Mesenchymal stem cell (in vitro differentiated cells and primary cell): Measurements from ENCODE around the gene BYSL.

Experiments used
- DNase-seq: peaks from one replicate; pipeline ENCODE4 v3.0.0-alpha.2; 2013
- H2AFZ ChIP-seq: one replicate; pipeline ENCODE4 v1.6.1; 2013; ENCODE audit warnings: low read depth, mild to moderate bottlenecking, control low read depth, inconsistent platforms, low read length, moderate library complexity
- H2AK5ac ChIP-seq: 2 replicates; pipeline ENCODE4 v1.6.1; 2013; ENCODE audit warnings: low read length, moderate library complexity, mild to moderate bottlenecking, inconsistent platforms; ENCODE audit not compliant: severe bottlenecking
- H2BK120ac ChIP-seq: one replicate; pipeline ENCODE4 v1.6.1; 2013; ENCODE audit warnings: low read depth, mild to moderate bottlenecking, inconsistent platforms, low read length, moderate library complexity
- H2BK12ac ChIP-seq, 2 experiments: one replicate each; pipeline ENCODE4 v1.6.1; 2013; ENCODE audit warnings: inconsistent platforms in 2 of 2, low read length in 2 of 2, mild to moderate bottlenecking in 2 of 2, moderate library complexity in 2 of 2, control low read depth in 1 of 2
- H2BK15ac ChIP-seq: one replicate; pipeline ENCODE4 v1.6.1; 2013; ENCODE audit warnings: mild to moderate bottlenecking, low read depth, inconsistent platforms; ENCODE audit not compliant: poor library complexity, severe bottlenecking
- H2BK5ac ChIP-seq: 2 replicates; pipeline ENCODE4 v1.6.1; 2013; ENCODE audit warnings: low read depth, mild to moderate bottlenecking, low read length, control low read depth, inconsistent platforms; ENCODE audit not compliant: poor library complexity, severe bottlenecking
- H3K14ac ChIP-seq, 2 experiments: one replicate each; pipeline ENCODE4 v1.6.1; 2013; ENCODE audit warnings: inconsistent platforms in 2 of 2, low read length in 2 of 2, control low read depth in 1 of 2, mild to moderate bottlenecking in 1 of 2, moderate library complexity in 1 of 2
- H3K18ac ChIP-seq, 2 experiments: one replicate each; pipeline ENCODE4 v1.6.1; 2013; ENCODE audit warnings: inconsistent platforms in 2 of 2, low read length in 2 of 2, control low read depth in 1 of 2, low read depth in 1 of 2, mild to moderate bottlenecking in 1 of 2
- H3K23ac ChIP-seq, 2 experiments: one replicate each; pipeline ENCODE4 v1.6.1; 2013; ENCODE audit warnings: inconsistent platforms in 2 of 2, low read length in 2 of 2, mild to moderate bottlenecking in 2 of 2, moderate library complexity in 2 of 2, control low read depth in 1 of 2
- H3K27ac ChIP-seq: 2 replicates; pipeline ENCODE4 v1.5.1; 2013; ENCODE audit warnings: mild to moderate bottlenecking, moderate library complexity, low read length, control low read depth, inconsistent platforms; ENCODE audit not compliant: poor library complexity, severe bottlenecking
- H3K27me3 ChIP-seq, 2 experiments: 2 replicates each; pipeline versions ENCODE4 v1.6.1 to v1.7.0; 2013; ENCODE audit warnings: low read length in 2 of 2, mild to moderate bottlenecking in 2 of 2, moderate library complexity in 2 of 2, control low read depth in 1 of 2, inconsistent platforms in 1 of 2; ENCODE audit not compliant: control insufficient read depth in 1 of 2, insufficient read depth in 1 of 2
- H3K36me3 ChIP-seq, 2 experiments: 2 replicates each; pipeline versions ENCODE4 v1.6.1 to v1.7.0; 2013; ENCODE audit warnings: low read length in 2 of 2, control low read depth in 1 of 2, inconsistent platforms in 1 of 2, low read depth in 1 of 2, mild to moderate bottlenecking in 1 of 2; ENCODE audit not compliant: insufficient read depth in 2 of 2, control insufficient read depth in 1 of 2
- H3K4ac ChIP-seq, 2 experiments: one replicate each; pipeline ENCODE4 v1.6.1; 2013; ENCODE audit warnings: inconsistent platforms in 2 of 2, low read length in 2 of 2, mild to moderate bottlenecking in 2 of 2, moderate library complexity in 2 of 2, control low read depth in 1 of 2, low read depth in 1 of 2
- H3K4me1 ChIP-seq: 2 replicates; pipeline ENCODE4 v1.6.1; 2013; ENCODE audit warnings: low read depth, low read length, control low read depth; ENCODE audit not compliant: control insufficient read depth, insufficient read depth
- H3K4me2 ChIP-seq: 2 replicates; pipeline ENCODE4 v1.6.1; 2013; ENCODE audit warnings: low read length, mild to moderate bottlenecking, inconsistent platforms; ENCODE audit not compliant: poor library complexity, severe bottlenecking
- H3K4me3 ChIP-seq, 2 experiments: 2 replicates each; pipeline versions ENCODE4 v1.5.1 to v1.7.0; 2013; ENCODE audit warnings: low read length in 2 of 2, mild to moderate bottlenecking in 2 of 2, control low read depth in 1 of 2, low read depth in 1 of 2; ENCODE audit not compliant: insufficient read depth in 1 of 2
- H3K79me1 ChIP-seq: replicated peaks from 2 replicates; pipeline ENCODE4 v1.6.1; 2013; ENCODE audit warnings: mild to moderate bottlenecking, control low read depth, low read length, inconsistent platforms; ENCODE audit not compliant: poor library complexity, severe bottlenecking
- H3K9ac ChIP-seq: 2 replicates; pipeline ENCODE4 v1.7.0; 2013; ENCODE audit warnings: mild to moderate bottlenecking, low read length, moderate library complexity
- H3K9me3 ChIP-seq: 2 replicates; pipeline ENCODE4 v1.7.0; 2013; ENCODE audit warnings: mild to moderate bottlenecking, low read length; ENCODE audit not compliant: control insufficient read depth
- H4K8ac ChIP-seq: one replicate; pipeline ENCODE4 v1.6.1; 2013; ENCODE audit warnings: inconsistent platforms, mild to moderate bottlenecking, low read length, moderate library complexity
- H4K91ac ChIP-seq: one replicate; pipeline ENCODE4 v1.6.1; 2013; ENCODE audit warnings: mild to moderate bottlenecking, low read length, inconsistent platforms
- WGBS: methylation state at CpG from one replicate; pipeline ENCODE4 v1.1.7; 2013; ENCODE audit warnings: mixed read lengths; 5-methylcytosine and 5-hydroxymethylcytosine counted together

The BYSL gene

DNA sequence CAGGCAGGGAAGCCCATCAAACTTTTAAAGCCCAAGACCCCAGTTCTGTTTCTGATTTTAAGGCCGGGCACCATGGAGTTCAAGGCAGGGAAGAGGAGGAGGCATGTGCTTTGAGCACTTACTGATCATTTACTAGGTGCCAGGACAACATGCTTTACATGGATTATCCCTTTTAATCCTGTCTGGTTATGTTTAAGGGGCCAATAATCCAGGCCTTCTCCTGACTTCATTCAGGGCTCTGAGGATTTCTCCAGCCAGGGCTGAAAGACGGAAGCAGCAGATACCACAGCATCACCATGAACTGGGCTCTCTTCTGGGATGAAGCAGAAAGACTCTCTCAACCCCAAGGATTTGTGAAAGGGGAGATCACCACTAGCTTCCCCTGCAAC, 16.2 kb downstream of the BYSL start:
- Histone ChIP-seq H3K9ac (peak overlapping the region; percentile 27), H2BK12ac (no peak overlapping the region), H3K36me3 (peaks cover 45 to 49% of the 10 kb centered on the region in 2 experiments), H4K8ac (no peak overlapping the region), H2AK5ac (peak overlapping the region; percentile 20), H3K4me2 (no peak overlapping the region), H3K18ac (no peak overlapping the region), H2BK15ac (no peak overlapping the region), H3K9me3 (no peaks in the 10 kb centered on the region), H3K4me1 (peaks cover 37% of the 10 kb centered on the region), H3K23ac (no peak overlapping the region), H2BK5ac (no peak overlapping the region), H3K27ac (no peak overlapping the region), H3K79me1 (peaks cover 16% of the 10 kb centered on the region), H3K14ac (no peak overlapping the region), H2BK120ac (no peak overlapping the region), H3K27me3 (no peaks in the 10 kb centered on the region), H3K4ac (no peak overlapping the region), H3K4me3 (no peak overlapping the region), H4K91ac (no peak overlapping the region), H2AFZ (no peak overlapping the region)
- DNase-seq: no peak
- 97% methylated on average over 2 of the region's 2 CpGs for WGBS

DNA sequence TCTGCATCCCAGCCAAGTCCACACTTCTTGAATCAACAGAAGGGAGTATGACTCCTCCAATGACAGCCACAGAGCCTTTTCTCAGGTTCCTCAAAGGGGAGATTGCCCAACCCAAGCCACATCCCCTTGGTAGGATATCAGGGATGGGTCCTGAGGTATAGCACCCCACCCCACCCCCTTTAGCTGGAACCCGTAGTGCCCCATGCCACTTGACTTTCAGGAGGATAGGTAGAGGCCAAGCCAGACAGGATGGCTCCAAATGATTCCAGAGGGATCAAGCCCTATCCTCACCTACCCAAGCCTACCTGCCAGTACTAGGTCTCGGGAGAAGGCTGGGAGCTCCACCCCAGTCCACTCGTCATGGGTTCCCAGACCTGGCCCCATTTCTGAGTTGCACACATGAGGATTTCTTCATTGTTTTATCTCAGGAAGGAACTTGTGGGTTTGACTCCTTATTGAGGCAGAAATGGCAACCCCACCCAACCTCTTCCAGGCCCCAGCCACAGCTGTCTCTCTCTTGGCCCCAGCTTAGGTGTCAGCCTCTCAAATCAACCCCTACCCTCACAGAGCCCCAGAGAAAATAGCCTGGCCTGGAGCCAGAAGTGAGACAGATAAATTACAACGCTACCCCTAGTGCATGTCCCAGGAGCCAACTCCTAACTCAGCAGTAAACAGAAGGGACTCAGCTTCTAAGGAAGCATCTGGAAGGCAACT, 16.7 kb downstream of the BYSL start:
- peaks cover 12% of the 10 kb centered on the region for H3K79me1 ChIP-seq
- no peak overlapping the region for H2BK5ac ChIP-seq
- H3K9ac ChIP-seq: peak overlapping the region; percentile 92
- H3K23ac ChIP-seq: no peak overlapping the region
- peak overlapping the region; percentile 20 for H2AK5ac ChIP-seq
- no peak for DNase-seq
- H4K8ac ChIP-seq: peak overlapping the region; percentile 31
- 79% methylated on average over 3 of the region's 4 CpGs for WGBS
- H4K91ac ChIP-seq: no peak overlapping the region
- peaks cover 38% of the 10 kb centered on the region for H3K4me1 ChIP-seq
- H3K18ac ChIP-seq: peak overlapping the region; percentile 31 to 76
- H3K4ac ChIP-seq: no peak overlapping the region
- no peak overlapping the region for H3K27ac ChIP-seq
- H2BK15ac ChIP-seq: no peak overlapping the region
- H3K9me3 ChIP-seq: no peaks in the 10 kb centered on the region
- no peaks in the 10 kb centered on the region for H3K27me3 ChIP-seq
- H2BK12ac ChIP-seq: peak overlapping the region in 1 of 2 experiments; percentile 47
- peak overlapping the region; percentile 59 for H2BK120ac ChIP-seq
- H2AFZ ChIP-seq: no peak overlapping the region
- H3K14ac ChIP-seq: no peak overlapping the region
- H3K4me2 ChIP-seq: no peak overlapping the region
- H3K36me3 ChIP-seq: peaks cover 40 to 44% of the 10 kb centered on the region in 2 experiments
- peak overlapping the region in 1 of 2 experiments; percentile 98 for H3K4me3 ChIP-seq

DNA sequence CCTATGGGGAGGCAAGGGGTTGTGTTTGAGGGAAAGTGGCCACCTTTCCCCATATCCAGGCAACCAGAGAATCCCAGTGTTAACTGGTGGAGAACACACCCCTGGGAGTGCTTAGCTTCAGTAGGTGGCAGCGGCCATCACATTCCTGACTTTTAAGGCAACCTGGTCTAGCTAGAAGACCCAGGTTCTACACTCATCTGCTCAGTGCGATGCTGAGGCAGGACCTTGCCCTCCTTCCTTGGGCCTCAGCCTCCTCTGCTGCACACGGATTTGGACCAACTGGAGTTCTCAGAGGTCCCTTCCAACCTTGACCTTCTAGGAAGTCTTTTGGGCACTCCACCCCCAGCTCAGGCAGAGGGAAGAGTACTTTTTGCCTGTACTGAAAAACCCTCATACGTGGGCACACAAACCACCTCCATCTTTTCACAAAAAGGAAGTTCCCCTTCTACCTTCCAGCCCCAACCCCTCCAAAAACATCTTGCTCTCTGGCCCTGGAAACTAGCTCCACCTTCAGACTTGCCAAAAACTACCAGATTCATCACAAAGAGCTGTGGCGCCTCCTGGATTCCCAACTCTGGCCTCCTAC, 17.4 kb downstream of the BYSL start:
- 71% methylated on average over 5 of the region's 5 CpGs for WGBS

DNA sequence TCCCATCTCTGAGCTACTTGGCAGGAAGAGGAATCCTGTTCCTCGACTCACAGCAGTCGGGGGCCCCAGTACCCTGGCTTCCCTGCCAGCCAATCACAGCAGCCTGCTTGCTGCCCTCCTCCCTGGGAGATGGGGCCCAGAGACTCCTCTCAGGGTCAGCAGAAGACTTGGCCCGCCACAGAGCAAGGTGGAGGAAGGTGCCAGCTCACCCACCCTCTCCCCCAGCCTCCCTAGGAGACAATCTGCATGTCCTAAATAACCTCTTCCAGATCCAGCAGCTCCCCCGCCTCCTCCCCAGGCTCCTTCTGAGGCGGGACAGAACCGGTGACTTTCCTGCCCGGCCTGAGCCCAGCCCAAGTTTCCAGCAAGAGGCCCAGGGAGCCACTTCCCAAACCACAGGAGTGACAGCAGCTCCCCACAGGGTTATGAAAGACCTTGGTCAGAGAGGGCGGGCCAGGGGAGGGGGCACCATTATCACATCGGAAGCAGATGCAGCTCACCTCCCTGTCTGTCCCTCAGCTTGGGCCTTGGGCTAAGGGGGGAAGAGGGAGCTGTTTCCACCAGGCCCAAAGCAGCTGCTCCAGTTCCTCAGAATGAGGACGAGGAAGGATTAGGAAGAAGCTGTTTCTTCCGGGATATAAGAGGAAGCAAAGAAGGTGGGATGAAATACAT, 18.0 kb downstream of the BYSL start:
- H3K9ac ChIP-seq: peak overlapping the region; percentile 92
- no peaks in the 10 kb centered on the region for H3K27me3 ChIP-seq
- DNase-seq: peak; percentile 81
- H4K8ac ChIP-seq: peak overlapping the region; percentile 24
- H2AFZ ChIP-seq: no peak overlapping the region
- H3K4me3 ChIP-seq: peak overlapping the region in 1 of 2 experiments; percentile 98
- peak overlapping the region; percentile 52 to 56 for H3K4ac ChIP-seq
- peak overlapping the region; percentile 71 for H4K91ac ChIP-seq
- H3K18ac ChIP-seq: peak overlapping the region; percentile 31 to 96
- no peaks in the 10 kb centered on the region for H3K9me3 ChIP-seq
- peak overlapping the region; percentile 60 for H3K4me2 ChIP-seq
- peak overlapping the region in 1 of 2 experiments; percentile 67 for H3K14ac ChIP-seq
- H3K36me3 ChIP-seq: peaks cover 32% of the 10 kb centered on the region in 2 experiments
- peak overlapping the region in 1 of 2 experiments; percentile 73 for H3K23ac ChIP-seq
- no peak overlapping the region for H2BK120ac ChIP-seq
- H2BK5ac ChIP-seq: no peak overlapping the region
- peak overlapping the region in 1 of 2 experiments; percentile 54 for H2BK12ac ChIP-seq
- H3K27ac ChIP-seq: peak overlapping the region; percentile 70
- H2AK5ac ChIP-seq: no peak overlapping the region
- peaks cover 38% of the 10 kb centered on the region for H3K4me1 ChIP-seq
- WGBS: 10% methylated on average over 11 of the region's 11 CpGs
- peak overlapping the region; percentile 56 for H2BK15ac ChIP-seq
- peaks cover 11% of the 10 kb centered on the region for H3K79me1 ChIP-seq

More for the DNA sequence above, 17.4 kb downstream of the BYSL start:
- H4K91ac ChIP-seq: peak overlapping the region; percentile 84
- peak overlapping the region; percentile 31 to 96 for H3K18ac ChIP-seq
- H3K4ac ChIP-seq: peak overlapping the region; percentile 56 to 76
- H2BK5ac ChIP-seq: no peak overlapping the region
- peak overlapping the region in 1 of 2 experiments; percentile 47 for H2BK12ac ChIP-seq
- peak overlapping the region; percentile 92 for H3K9ac ChIP-seq
- H3K14ac ChIP-seq: no peak overlapping the region
- H3K23ac ChIP-seq: no peak overlapping the region
- peak overlapping the region in 1 of 2 experiments; percentile 98 for H3K4me3 ChIP-seq
- peaks cover 38% of the 10 kb centered on the region for H3K4me1 ChIP-seq
- no peaks in the 10 kb centered on the region for H3K27me3 ChIP-seq
- H3K27ac ChIP-seq: peak overlapping the region; percentile 70
- peak overlapping the region; percentile 60 for H3K4me2 ChIP-seq
- H2BK120ac ChIP-seq: peak overlapping the region; percentile 59
- H2AFZ ChIP-seq: no peak overlapping the region
- H4K8ac ChIP-seq: peak overlapping the region; percentile 27
- no peaks in the 10 kb centered on the region for H3K9me3 ChIP-seq
- peaks cover 11% of the 10 kb centered on the region for H3K79me1 ChIP-seq
- peak overlapping the region; percentile 59 for H2AK5ac ChIP-seq
- peaks cover 35 to 38% of the 10 kb centered on the region in 2 experiments for H3K36me3 ChIP-seq
- peak overlapping the region; percentile 56 for H2BK15ac ChIP-seq
- no peak for DNase-seq
